Embryonic facial prominence (tissue), 1 donor: ENCODE data around the gene LBX2.
A peak's percentile ranks its signal among the peaks of the same experiment; 100 is the strongest.
"Not testable (repeated sequence)": the region's sequence is repeated elsewhere in the genome, so short reads cannot be mapped to it uniquely, and the experiment has no call there.

Experiments used
- DNase-seq: peaks from one replicate; pipeline ENCODE4 v3.0.0-alpha.2; 2016; ENCODE audit errors: extremely low spot score

The LBX2 gene

GRCh38 chr2:74482801-74483674, 16.4 kb downstream of the LBX2 start, which contains the start of the genes CCDC142 and TTC31:
Gene CCDC142, minus strand, starts transcription at chr2:74482998. Its CDS starts 161 bp downstream, at chr2:74482837.
Gene TTC31, plus strand, starts transcription at chr2:74483081. Its CDS starts 15 bp downstream, at chr2:74483096.
- peak; percentile 95 for DNase-seq

GRCh38 chr2:74481961-74482800, 17.2 kb downstream of the LBX2 start:
- DNase-seq = no peak

GRCh38 chr2:74481431-74481830, 18.0 kb downstream of the LBX2 start:
- no peak for DNase-seq

- DNase-seq = no peak
Measured at GRCh38 chr2:74474899-74475298, 24.5 kb downstream of the LBX2 start.

- no peak for DNase-seq
Measured at GRCh38 chr2:74474481-74474880, 24.9 kb downstream of the LBX2 start.

DNA sequence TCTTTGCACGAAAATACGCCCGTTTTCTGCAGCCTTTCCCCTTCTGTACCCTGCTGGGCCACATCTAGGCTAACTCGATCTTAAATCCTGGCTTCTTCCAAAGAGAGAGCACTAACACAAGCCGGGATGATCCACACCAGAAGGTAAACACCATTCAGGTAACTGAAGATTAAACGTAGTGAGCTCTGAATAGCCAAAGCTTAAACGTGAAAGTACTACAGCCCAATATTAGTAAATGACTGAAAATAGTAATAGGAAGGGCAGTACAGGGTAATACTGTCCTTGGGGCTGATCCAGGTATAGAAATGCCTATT, 26.5 kb downstream of the LBX2 start:
- DNase-seq = no peak

- DNase-seq = peak; percentile 84
Measured at GRCh38 chr2:74472086-74472944, 27.1 kb downstream of the LBX2 start, which contains the start of gene MRPL53. Gene MRPL53, minus strand, starts transcription at chr2:74472680. Its CDS starts 20 bp downstream, at chr2:74472660.

GRCh38 chr2:74471332-74472065, 27.9 kb downstream of the LBX2 start:
- no peak for DNase-seq

GRCh38 chr2:74470742-74471141, 28.7 kb downstream of the LBX2 start:
- DNase-seq = not testable (repeated sequence)

DNA sequence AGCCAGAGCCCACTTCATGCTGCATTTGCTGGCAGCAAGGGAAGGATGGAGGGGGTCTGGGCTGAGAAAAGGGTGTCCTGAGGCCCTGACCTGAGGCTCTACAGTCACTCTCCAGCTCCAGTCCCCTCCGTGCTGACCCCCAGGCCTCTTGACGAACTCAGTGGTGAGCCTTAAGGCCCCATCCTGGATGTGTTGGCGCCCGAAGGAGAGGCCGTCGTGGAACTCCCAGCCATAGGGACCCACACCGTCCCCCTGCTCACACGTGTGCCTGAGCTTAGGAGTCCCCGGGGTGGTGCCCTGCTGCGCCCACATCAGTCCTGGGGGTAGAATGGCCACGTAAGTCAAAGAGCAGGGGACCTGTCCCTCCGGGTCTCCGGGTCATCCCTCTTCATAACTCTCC, 35.0 kb downstream of the LBX2 start:
- DNase-seq = no peak

GRCh38 chr2:74462786-74463105, 36.7 kb downstream of the LBX2 start:
- DNase-seq = no peak

DNA sequence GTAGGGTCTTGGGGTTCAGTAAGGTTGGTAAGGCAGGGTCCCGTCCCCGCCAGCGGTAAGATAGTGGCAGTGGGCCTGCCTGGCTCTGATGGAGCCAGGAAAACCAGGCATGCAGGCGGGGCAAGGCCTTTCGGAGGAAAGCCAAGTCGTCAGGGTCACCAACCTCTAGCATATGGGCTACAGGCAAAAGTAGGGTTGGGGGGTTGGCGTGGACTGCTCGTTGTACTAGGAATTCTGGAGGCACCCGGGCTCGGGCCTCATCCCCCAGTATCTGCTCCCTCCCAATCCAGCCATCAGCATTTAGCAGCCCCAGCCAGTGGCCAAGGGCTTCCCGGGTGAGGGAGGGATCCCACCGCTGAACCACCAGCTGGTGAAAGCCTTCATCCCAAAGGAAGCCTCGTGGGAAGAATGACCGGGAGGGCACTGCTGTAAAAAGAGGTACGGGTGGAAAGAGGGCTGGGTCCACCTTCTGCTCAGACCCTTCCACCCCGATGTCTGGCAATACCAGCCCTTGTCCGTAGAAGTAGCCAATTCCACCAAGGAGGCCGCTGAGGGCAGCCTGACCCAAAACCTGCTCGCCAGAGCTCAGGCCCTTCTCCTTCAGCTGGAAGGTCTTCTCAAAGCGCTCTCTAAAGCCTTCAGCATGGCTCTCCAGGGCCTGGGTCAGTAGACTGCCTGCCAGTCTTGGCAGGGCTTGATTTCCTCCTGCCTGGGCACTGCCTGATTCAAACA, 37.2 kb downstream of the LBX2 start:
- DNase-seq = no peak

GRCh38 chr2:74461187-74462053, 38.0 kb downstream of the LBX2 start:
- DNase-seq = no peak

DNA sequence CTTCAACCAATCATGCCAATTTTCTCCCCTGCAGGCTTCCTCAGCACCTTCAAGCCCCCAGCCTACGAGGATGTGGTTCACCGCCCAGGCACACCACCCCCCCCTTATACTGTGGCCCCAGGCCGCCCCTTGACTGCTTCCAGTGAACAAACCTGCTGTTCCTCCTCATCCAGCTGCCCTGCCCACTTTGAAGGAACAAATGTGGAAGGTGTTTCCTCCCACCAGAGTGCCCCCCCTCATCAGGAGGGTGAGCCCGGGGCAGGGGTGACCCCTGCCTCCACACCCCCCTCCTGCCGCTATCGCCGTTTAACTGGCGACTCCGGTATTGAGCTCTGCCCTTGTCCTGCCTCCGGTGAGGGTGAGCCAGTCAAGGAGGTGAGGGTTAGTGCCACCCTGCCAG, 39.2 kb downstream of the LBX2 start:
- not testable (repeated sequence) for DNase-seq

DNA sequence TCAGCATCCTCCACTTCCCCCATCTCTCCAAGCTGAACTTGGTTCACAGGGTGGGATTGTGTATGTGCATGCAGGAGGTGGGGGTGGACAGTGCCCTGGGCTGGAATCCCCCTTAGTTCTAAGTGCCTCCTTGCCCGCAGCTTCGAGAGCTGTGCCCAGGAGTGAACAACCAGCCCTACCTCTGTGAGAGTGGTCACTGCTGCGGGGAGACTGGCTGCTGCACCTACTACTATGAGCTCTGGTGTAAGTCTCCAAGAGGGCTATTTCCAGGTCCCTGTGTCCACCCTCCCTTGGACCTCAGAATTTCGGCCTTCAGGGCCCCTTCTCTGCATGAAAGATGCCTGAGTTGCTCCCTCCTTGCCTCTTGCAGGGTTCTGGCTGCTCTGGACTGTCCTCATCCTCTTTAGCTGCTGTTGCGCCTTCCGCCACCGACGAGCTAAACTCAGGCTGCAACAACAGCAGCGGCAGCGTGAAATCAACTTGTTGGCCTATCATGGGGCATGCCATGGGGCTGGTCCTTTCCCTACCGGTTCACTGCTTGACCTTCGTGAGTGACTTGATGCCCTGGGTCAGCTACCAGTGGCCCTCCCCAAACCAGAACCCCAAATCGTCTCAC, 39.8 kb downstream of the LBX2 start:
- not testable (repeated sequence) for DNase-seq

- no peak for DNase-seq
Measured at GRCh38 chr2:74458938-74459363, 40.5 kb downstream of the LBX2 start.

DNA sequence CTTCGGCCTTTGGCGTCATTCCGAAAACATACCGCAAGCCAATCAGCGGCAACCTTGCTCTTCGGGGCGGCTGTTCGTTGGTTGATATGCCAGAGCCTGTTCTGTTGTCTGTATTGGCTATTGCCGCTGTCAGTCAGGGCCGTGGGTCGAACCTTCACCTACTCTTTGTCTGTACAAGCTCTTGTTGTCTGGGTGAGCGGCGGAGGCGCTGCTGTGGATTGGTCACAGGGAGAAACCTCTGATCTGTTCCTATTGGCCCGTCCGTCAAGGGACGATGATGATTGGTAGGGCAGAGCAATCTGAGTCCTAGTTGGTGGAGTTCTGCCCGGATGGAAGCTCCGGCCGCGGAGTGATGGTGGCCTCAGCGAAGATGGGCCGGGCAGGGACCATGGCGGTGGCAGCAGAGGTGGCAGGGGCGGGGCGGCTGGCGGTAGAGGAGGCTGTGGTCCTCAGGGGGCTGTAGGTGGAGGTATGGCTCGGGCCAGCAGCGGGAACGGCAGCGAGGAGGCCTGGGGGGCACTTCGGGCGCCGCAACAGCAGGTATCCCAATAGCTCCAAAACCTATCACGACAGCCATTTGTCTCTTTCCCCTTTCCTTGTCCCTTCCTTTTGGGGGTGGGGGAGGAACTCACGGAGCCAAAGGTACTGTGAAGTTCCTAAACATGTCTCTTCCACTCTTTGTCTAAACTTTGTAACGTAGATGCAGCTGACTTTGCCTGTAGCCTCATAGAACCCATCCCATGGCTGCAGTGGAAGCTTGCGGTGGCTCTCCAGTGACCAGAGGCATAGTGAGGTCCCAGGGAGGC, 41.1 kb downstream of the LBX2 start, which contains the start of gene WBP1:
Gene WBP1 (plus strand): TSS at position 307 of the 806 bp plus-strand sequence. CDS start 165 bp downstream, at position 472.
- DNase-seq = peak; percentile 99
